Stomach smooth muscle (tissue), 2 donors: ENCODE data around the gene GNA12.
A peak's percentile ranks its signal among the peaks of the same experiment; 100 is the strongest.

ENCODE experiments used
- H3K27ac ChIP-seq: one replicate; pipeline ENCODE4 v1.7.0; 2013; ENCODE audit warnings: mild to moderate bottlenecking, low read length, inconsistent platforms
- H3K27me3 ChIP-seq, 2 donors: one replicate each; pipeline ENCODE4 v1.7.0; 2013; ENCODE audit warnings: low read length in 2 of 2; ENCODE audit not compliant: insufficient read depth in 2 of 2, control insufficient read depth in 1 of 2
- H3K36me3 ChIP-seq, 2 donors: one replicate each; pipeline ENCODE4 v1.7.0; 2013; ENCODE audit warnings: low read length in 2 of 2; ENCODE audit not compliant: control insufficient read depth in 2 of 2, insufficient read depth in 2 of 2
- H3K4me1 ChIP-seq: one replicate; pipeline ENCODE4 v1.7.0; 2013; ENCODE audit warnings: low read length; ENCODE audit not compliant: control insufficient read depth, insufficient read depth
- H3K4me3 ChIP-seq, 2 donors: one replicate each; pipeline ENCODE4 v1.7.0; 2013; ENCODE audit warnings: low read length in 2 of 2
- H3K9ac ChIP-seq, 2 donors: one replicate each; pipeline ENCODE4 v1.7.0; 2013; ENCODE audit warnings: low read length in 2 of 2, mild to moderate bottlenecking in 1 of 2
- H3K9me3 ChIP-seq, 2 donors: one replicate each; pipeline ENCODE4 v1.7.0; 2013; ENCODE audit warnings: low read length in 2 of 2; ENCODE audit not compliant: control insufficient read depth in 2 of 2
- donor health status: healthy.
- donor health status: Pancreatic carcinoma.

GNA12 gene

GRCh38 chr7:2880051-2880450, 35.9 kb upstream of the GNA12 start:
- H3K27me3 ChIP-seq, result peaks cover 0 to 4% of the 10 kb centered on the region in 2 donors

GRCh38 chr7:2879354-2879753, 35.2 kb upstream of the GNA12 start:
- H3K36me3 ChIP-seq, result no peaks in the 10 kb centered on the region
- H3K9me3 ChIP-seq, result no peaks in the 10 kb centered on the region
- H3K4me3 ChIP-seq, result no peak overlapping the region
- H3K27me3 ChIP-seq, result peaks cover 0 to 4% of the 10 kb centered on the region in 2 donors
- no peak overlapping the region for H3K27ac ChIP-seq
- no peaks in the 10 kb centered on the region for H3K4me1 ChIP-seq
- no peak overlapping the region for H3K9ac ChIP-seq

More at GRCh38 chr7:2880051-2880450, 35.9 kb upstream of the GNA12 start:
- Histone ChIP-seq H3K9me3 (no peaks in the 10 kb centered on the region), H3K27ac (no peak overlapping the region), H3K9ac (no peak overlapping the region), H3K4me1 (no peaks in the 10 kb centered on the region), H3K36me3 (no peaks in the 10 kb centered on the region), H3K4me3 (no peak overlapping the region)

GRCh38 chr7:2878306-2878705, 34.2 kb upstream of the GNA12 start:
- Histone ChIP-seq H3K9ac (no peak overlapping the region), H3K27ac (no peak overlapping the region), H3K27me3 (peaks cover 0 to 4% of the 10 kb centered on the region in 2 donors), H3K4me1 (no peaks in the 10 kb centered on the region), H3K36me3 (no peaks in the 10 kb centered on the region), H3K4me3 (no peak overlapping the region), H3K9me3 (no peaks in the 10 kb centered on the region)

GRCh38 chr7:2876031-2876731, 32.1 kb upstream of the GNA12 start:
- no peaks in the 10 kb centered on the region for H3K27me3 ChIP-seq
- no peaks in the 10 kb centered on the region for H3K4me1 ChIP-seq
- no peak overlapping the region for H3K4me3 ChIP-seq
- no peak overlapping the region for H3K27ac ChIP-seq
- H3K9ac ChIP-seq, result no peak overlapping the region
- no peaks in the 10 kb centered on the region for H3K9me3 ChIP-seq
- no peaks in the 10 kb centered on the region for H3K36me3 ChIP-seq

- Histone ChIP-seq H3K27ac (no peak overlapping the region), H3K36me3 (no peaks in the 10 kb centered on the region), H3K9me3 (no peaks in the 10 kb centered on the region), H3K9ac (no peak overlapping the region), H3K4me1 (peaks cover 5% of the 10 kb centered on the region), H3K27me3 (no peaks in the 10 kb centered on the region), H3K4me3 (no peak overlapping the region)
Measured at GRCh38 chr7:2873686-2874551, 29.8 kb upstream of the GNA12 start.

GRCh38 chr7:2873146-2873545, 29.0 kb upstream of the GNA12 start:
- H3K36me3 ChIP-seq, result no peaks in the 10 kb centered on the region
- H3K4me1 ChIP-seq, result peaks cover 5% of the 10 kb centered on the region
- H3K4me3 ChIP-seq, result no peak overlapping the region
- H3K27ac ChIP-seq, result no peak overlapping the region
- no peak overlapping the region for H3K9ac ChIP-seq
- H3K27me3 ChIP-seq, result no peaks in the 10 kb centered on the region
- H3K9me3 ChIP-seq, result no peaks in the 10 kb centered on the region

DNA sequence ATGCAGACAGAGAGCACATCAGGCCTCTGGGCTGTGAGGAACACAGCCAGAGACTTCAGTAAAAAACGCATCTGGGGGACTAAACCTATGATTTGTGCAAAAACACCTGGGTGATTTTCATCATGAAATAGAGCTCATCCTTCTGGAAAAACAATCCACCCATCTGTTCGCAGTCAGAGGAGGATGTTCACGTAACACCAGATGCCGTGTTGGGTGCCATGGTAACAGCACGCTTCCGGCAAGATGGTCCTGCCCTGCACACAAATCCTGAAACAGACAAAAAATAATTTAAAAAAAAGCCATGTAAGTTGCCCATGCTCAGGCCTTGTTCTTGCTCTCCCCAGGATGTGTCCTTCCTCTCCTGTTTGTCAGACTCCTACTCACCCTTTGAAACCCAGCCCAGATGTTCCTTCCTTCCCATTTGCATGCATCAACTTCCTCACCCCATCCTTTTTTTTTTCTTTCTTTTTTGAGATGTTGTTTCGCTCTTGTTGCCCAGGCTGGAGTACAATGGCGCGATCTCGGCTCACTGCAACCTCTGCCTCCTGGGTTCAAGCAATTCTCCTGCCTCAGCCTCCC, 28.3 kb upstream of the GNA12 start:
- Histone ChIP-seq H3K9me3 (no peaks in the 10 kb centered on the region), H3K4me1 (peaks cover 5% of the 10 kb centered on the region), H3K9ac (no peak overlapping the region), H3K4me3 (no peak overlapping the region), H3K27ac (no peak overlapping the region), H3K36me3 (no peaks in the 10 kb centered on the region), H3K27me3 (no peaks in the 10 kb centered on the region)

GRCh38 chr7:2870471-2870931, 26.4 kb upstream of the GNA12 start:
- Histone ChIP-seq H3K27ac (no peak overlapping the region), H3K9ac (peak overlapping the region in 1 of 2 donors; percentile 20), H3K4me3 (peak overlapping the region; percentile 25 to 35)

DNA sequence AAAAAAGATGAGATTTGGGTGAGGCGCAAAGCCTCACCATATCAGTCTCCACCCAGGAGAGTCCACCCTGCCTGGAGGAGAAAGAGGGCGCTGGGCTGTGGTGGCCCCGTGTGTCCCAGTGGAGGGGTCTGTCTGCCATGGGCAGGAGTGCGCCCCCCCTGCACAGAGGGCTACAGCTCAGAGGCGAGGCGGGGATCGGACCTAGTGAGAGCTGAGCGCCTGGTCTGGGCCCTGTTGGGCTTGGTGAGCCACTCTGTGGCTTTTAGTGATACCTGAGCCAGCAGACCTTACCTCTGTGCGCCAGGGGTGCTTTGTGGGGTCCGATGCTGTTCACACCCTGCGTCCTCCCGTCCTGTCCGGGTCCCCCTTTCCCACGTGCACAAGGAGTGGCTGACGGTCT, 25.9 kb upstream of the GNA12 start:
- Histone ChIP-seq H3K9me3 (no peaks in the 10 kb centered on the region), H3K9ac (peak overlapping the region in 1 of 2 donors; percentile 20), H3K4me3 (peak overlapping the region; percentile 25 to 35), H3K36me3 (no peaks in the 10 kb centered on the region), H3K4me1 (peaks cover 5% of the 10 kb centered on the region), H3K27ac (no peak overlapping the region), H3K27me3 (no peaks in the 10 kb centered on the region)

More at GRCh38 chr7:2870471-2870931, 26.4 kb upstream of the GNA12 start:
- Histone ChIP-seq H3K36me3 (no peaks in the 10 kb centered on the region), H3K9me3 (no peaks in the 10 kb centered on the region), H3K4me1 (peaks cover 5% of the 10 kb centered on the region), H3K27me3 (no peaks in the 10 kb centered on the region)

DNA sequence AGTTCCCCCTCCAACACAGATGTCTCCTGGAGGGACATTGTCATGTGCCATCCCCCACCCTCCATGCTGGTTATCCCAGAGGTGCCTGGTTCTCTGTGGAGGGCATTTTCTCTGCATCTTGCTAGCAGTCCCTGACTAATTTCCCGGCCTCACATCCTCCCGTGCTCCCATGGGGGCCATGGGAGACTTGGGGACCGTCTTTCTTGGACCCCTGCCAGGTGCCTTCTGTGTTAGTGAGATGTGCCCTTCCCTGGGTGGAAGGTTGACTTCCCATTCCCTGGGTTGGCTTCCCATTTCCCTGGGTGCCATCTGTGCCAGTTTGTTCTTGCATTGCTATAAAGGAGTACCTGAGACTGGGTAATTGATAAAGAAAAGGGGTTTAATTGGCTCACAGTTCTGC, 22.5 kb upstream of the GNA12 start:
- H3K4me3 ChIP-seq, result no peak overlapping the region
- no peaks in the 10 kb centered on the region for H3K36me3 ChIP-seq
- no peaks in the 10 kb centered on the region for H3K9me3 ChIP-seq
- no peaks in the 10 kb centered on the region for H3K27me3 ChIP-seq
- H3K9ac ChIP-seq, result no peak overlapping the region
- H3K4me1 ChIP-seq, result peaks cover 15% of the 10 kb centered on the region
- no peak overlapping the region for H3K27ac ChIP-seq
